Panc1 (cell line): ENCODE measurements around the gene C3orf22. TPM values are rescaled to one million over a fixed set of nuclear protein-coding genes. Genes with fewer than 3 reads are reported as not detected.

ENCODE experiments used
- ATAC-seq: fragments of 200-7000 bp; cut with Tn5 transposase; 2 replicates; pipeline ENCODE4 v1.9.1; 2020; ENCODE audit warnings: mild to moderate bottlenecking, moderate library complexity
- BruUV-seq: library from RNA; stranded (reverse); fragments of 400-500 nt; replicated peaks from 2 replicates; lab custom pipeline; 2021; lab: Mats Ljungman, UMichigan
- CTCF ChIA-PET: fragments of 300-600 bp; sonication (Branson Sonifier 250); formaldehyde crosslinking; loops from one replicate; lab custom pipeline; 2022; ENCODE audit warnings: antibody characterized with exemption; lab: Charles Lee
- POLR2A ChIA-PET: fragments of 300-600 bp; sonication (Branson Sonifier 250); formaldehyde crosslinking; loops from one replicate; lab custom pipeline; 2022; ENCODE audit warnings: antibody characterized with exemption; lab: Charles Lee
- DNase-seq: peaks from one replicate; pipeline ENCODE4 v3.0.0-alpha.2; 2010; ENCODE audit warnings: low read depth, low spot score
- H3K27ac ChIP-seq: 2 replicates; pipeline ENCODE4 v1.5.1; 2011; ENCODE audit warnings: mild to moderate bottlenecking, low read length, inconsistent platforms
- H3K27me3 ChIP-seq: fragments of 200-500 bp; sonication (Bioruptor generic); 2 replicates; pipeline ENCODE4 v1.6.0; 2014; ENCODE audit warnings: low read length, inconsistent platforms; ENCODE audit not compliant: control insufficient read depth, insufficient read depth
- H3K36me3 ChIP-seq: fragments of 200-500 bp; sonication (Bioruptor generic); 2 replicates; pipeline ENCODE4 v1.5.1; 2014; ENCODE audit warnings: inconsistent platforms, mild to moderate bottlenecking, low read length, moderate library complexity; ENCODE audit not compliant: control insufficient read depth, insufficient read depth
- H3K4me1 ChIP-seq: 2 replicates; pipeline ENCODE4 v1.5.1; 2011; ENCODE audit warnings: inconsistent platforms, mild to moderate bottlenecking, low read length, moderate library complexity; ENCODE audit not compliant: control insufficient read depth, insufficient read depth
- H3K4me3 ChIP-seq, 2 experiments: 2 replicates each; pipeline ENCODE4 v1.5.1; 2011 to 2012; ENCODE audit warnings: low read depth in 2 of 2, low read length in 2 of 2, mild to moderate bottlenecking in 2 of 2, inconsistent platforms in 1 of 2, moderate library complexity in 1 of 2
- H3K9me3 ChIP-seq: fragments of 200-500 bp; sonication (Bioruptor generic); 2 replicates; pipeline ENCODE4 v1.5.1; 2014; ENCODE audit warnings: low read depth, mild to moderate bottlenecking, inconsistent platforms, low read length, moderate library complexity; ENCODE audit not compliant: control insufficient read depth, insufficient read depth
- CTCF ChIP-seq: fragments of 450-650 bp; IDR thresholded peaks from 2 replicates; pipeline ENCODE4 v1.5.1; 2017; ENCODE audit warnings: mild to moderate bottlenecking
- POLR2AphosphoS5 ChIP-seq: IDR thresholded peaks from 2 replicates; pipeline ENCODE4 v1.6.1; 2012; ENCODE audit warnings: mild to moderate bottlenecking, low read depth, low read length, moderate library complexity
- REST ChIP-seq, 2 experiments: IDR thresholded peaks; 2 replicates each; pipeline ENCODE4 v1.6.1; 2011 to 2012; ENCODE audit warnings: low read depth in 2 of 2, control low read depth in 1 of 2, low read length in 1 of 2, mild to moderate bottlenecking in 1 of 2, moderate library complexity in 1 of 2; ENCODE audit not compliant: insufficient read depth in 1 of 2
- SIN3A ChIP-seq: IDR thresholded peaks from 2 replicates; pipeline ENCODE4 v1.6.1; 2012; ENCODE audit warnings: low read depth, mild to moderate bottlenecking, low read length, moderate library complexity, borderline replicate concordance; ENCODE audit not compliant: insufficient read depth
- TCF7L2 ChIP-seq: IDR thresholded peaks from 2 replicates; pipeline ENCODE4 v1.6.1; 2011; ENCODE audit warnings: mild to moderate bottlenecking, low read depth, low read length, inconsistent platforms
- in situ Hi-C: cut with HindIII; loops from 2 replicates; pipeline ENCODE4 v1.10.0; 2016; ENCODE audit warnings: low sequenced_read_pairs, low pct_unique_long_range_greater_than_20kb
- intact Hi-C: fragments of 100-400 bp; cut with micrococcal nuclease; formaldehyde crosslinking; loops from one replicate; pipeline ENCODE4 v1.10.0; 2022; ENCODE audit not compliant: unreplicated experiment
- total RNA-seq: library from RNA; stranded (reverse); gene quantifications from one replicate; pipeline ENCODE4 v1.2.1, GENCODE V29; 2021; ENCODE audit not compliant: unreplicated experiment

C3orf22 gene
- total RNA-seq, 1 experiment from 2014 or later: not detected

DNA sequence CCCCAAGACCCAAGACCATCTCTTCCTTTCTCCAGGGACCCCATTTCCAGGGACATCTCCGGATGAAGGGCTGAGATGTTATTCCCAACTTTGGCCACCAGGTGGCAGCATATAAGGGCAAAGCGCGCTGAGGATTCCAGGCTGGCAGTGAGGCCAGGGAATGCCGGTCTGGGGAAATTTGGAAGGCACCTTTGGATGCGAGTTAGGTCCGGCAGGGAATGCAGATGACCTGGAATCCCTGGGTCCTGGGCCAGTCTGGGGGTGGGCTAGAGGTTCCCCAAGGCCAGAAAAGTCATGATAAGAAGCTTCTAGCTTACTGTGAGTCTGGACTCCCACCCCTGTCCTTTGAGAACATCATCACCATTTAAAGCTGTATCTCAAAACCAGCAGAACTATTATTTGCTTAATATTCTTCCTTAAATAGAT lies 36.4 kb downstream of the C3orf22 start:
- intact Hi-C loops: loop anchor here (10.0 kb wide), 1 partner anchor 142 kb away; no protein-coding TSS in a partner anchor
- Histone ChIP-seq H3K9me3 (no peaks in the 10 kb centered on the region), H3K27ac (no peak overlapping the region), H3K4me1 (peaks cover 4% of the 10 kb centered on the region; the same call in 1 of the 2 replicates), H3K27me3 (peaks cover 8% of the 10 kb centered on the region), H3K36me3 (no peaks in the 10 kb centered on the region), H3K4me3 (no peak overlapping the region)
- TF ChIP-seq TCF7L2 (no peak), CTCF (peak; percentile 95)
- POLR2A ChIA-PET: no interaction called here
- BruUV-seq: no TSS peak
- in situ Hi-C loops: no loop called here
- CTCF ChIA-PET: interaction anchor here (0.6 to 1.0 kb wide), 2 partner anchors 16 to 324 kb away, joined by 3 to 4 read pairs; no protein-coding TSS in a partner anchor
- ATAC-seq (peak; percentile 52), DNase-seq (peak; percentile 25)

- H3K9me3 ChIP-seq: no peaks in the 10 kb centered on the region
- ChIA-PET POLR2A (no interaction called here), CTCF (interaction anchor here (1.1 kb wide), 1 partner anchor 47 kb away, joined by 12 read pairs; no protein-coding TSS in a partner anchor)
- H3K27me3 ChIP-seq: peaks cover 8% of the 10 kb centered on the region
- BruUV-seq: no TSS peak
- H3K36me3 ChIP-seq: no peaks in the 10 kb centered on the region
- no peak for ATAC-seq
- DNase-seq: no peak
- no peak for TF ChIP-seq SIN3A
- TF ChIP-seq CTCF: no peak
- TF ChIP-seq TCF7L2: no peak
- no peak for TF ChIP-seq POLR2AphosphoS5
- no peak for TF ChIP-seq REST (IDR thresholded peaks at IDR 0.05; ENCODE audit: insufficient read depth in 1 of 2, low read depth in 2 of 2, low read length in 1 of 2)
- H3K4me1 ChIP-seq: peaks cover 4% of the 10 kb centered on the region; the same call in 1 of the 2 replicates
- intact Hi-C loops (loop anchor here (10.0 kb wide), 1 partner anchor 143 kb away; no protein-coding TSS in a partner anchor), in situ Hi-C loops (no loop called here)
- no peak overlapping the region for H3K4me3 ChIP-seq
- no peak overlapping the region for H3K27ac ChIP-seq
These were observed 37.4 kb downstream of the C3orf22 start for GRCh38 chr3:126521122-126521891.
